HL-60 (cell line): ENCODE results near the gene HSDL2.
A peak's percentile ranks its signal among the peaks of the same experiment; 100 is the strongest.

Experiments used
- DNase-seq, 2 experiments: peaks; one replicate each; pipeline ENCODE4 v3.0.0-alpha.2; 2010 to 2020; ENCODE audit warnings: low read depth in 1 of 2, low spot score in 1 of 2
- H3K27ac ChIP-seq: fragments of 250-450 bp; sonication (Bioruptor Pico); replicated peaks from 2 replicates; pipeline ENCODE4 v1.5.1; 2020; ENCODE audit warnings: mild to moderate bottlenecking, moderate library complexity
- H3K27me3 ChIP-seq: fragments of 250-450 bp; sonication (Bioruptor Pico); 2 replicates; pipeline ENCODE4 v1.5.1; 2021; ENCODE audit warnings: mild to moderate bottlenecking, moderate library complexity; ENCODE audit not compliant: insufficient read depth, poor library complexity, severe bottlenecking
- H3K4me3 ChIP-seq: replicated peaks from 2 replicates; pipeline ENCODE4 v1.5.1; 2011; ENCODE audit warnings: mild to moderate bottlenecking, control low read depth, low read length; ENCODE audit not compliant: insufficient read depth
- GABPA ChIP-seq: IDR thresholded peaks from 2 replicates; pipeline ENCODE4 v1.6.1; 2012; ENCODE audit warnings: low read depth
- POLR2AphosphoS5 ChIP-seq: IDR thresholded peaks from 2 replicates; pipeline ENCODE4 v1.6.1; 2012; ENCODE audit warnings: low read depth
- SPI1 ChIP-seq: IDR thresholded peaks from 2 replicates; pipeline ENCODE4 v1.6.1; 2012; ENCODE audit warnings: low read depth, mild to moderate bottlenecking, borderline replicate concordance
- long read RNA-seq: library from polyadenylated mRNA; unstranded; transcript quantifications from one replicate; pipeline ENCODE4 v2.0.0, GENCODE V29; 2020
- TF ChIP-seq, protein P1 (sequence below): IDR thresholded peaks from 2 replicates; pipeline ENCODE4 v1.6.1; 2012; ENCODE audit warnings: low read depth; ENCODE audit not compliant: insufficient replicate concordance
- TF ChIP-seq, protein P2 (sequence below): IDR thresholded peaks from one replicate; pipeline ENCODE4 v1.5.1; 2011; ENCODE audit warnings: low read length, control low read depth, inconsistent platforms; ENCODE audit not compliant: insufficient read depth

Gene HSDL2
- long read RNA-seq, transcript HSDL2-202 (11 exons, 3,350 nt) = major isoform, 199 of 260 reads
- long read RNA-seq, transcript HSDL2-201 (9 exons, 2,983 nt) = minor isoform, 20 of 260 reads
- long read RNA-seq, partial matches to known transcripts = 6 of 260 reads
- long read RNA-seq, other reads (novel, unspliced or antisense) = 35 of 260 reads

DNA sequence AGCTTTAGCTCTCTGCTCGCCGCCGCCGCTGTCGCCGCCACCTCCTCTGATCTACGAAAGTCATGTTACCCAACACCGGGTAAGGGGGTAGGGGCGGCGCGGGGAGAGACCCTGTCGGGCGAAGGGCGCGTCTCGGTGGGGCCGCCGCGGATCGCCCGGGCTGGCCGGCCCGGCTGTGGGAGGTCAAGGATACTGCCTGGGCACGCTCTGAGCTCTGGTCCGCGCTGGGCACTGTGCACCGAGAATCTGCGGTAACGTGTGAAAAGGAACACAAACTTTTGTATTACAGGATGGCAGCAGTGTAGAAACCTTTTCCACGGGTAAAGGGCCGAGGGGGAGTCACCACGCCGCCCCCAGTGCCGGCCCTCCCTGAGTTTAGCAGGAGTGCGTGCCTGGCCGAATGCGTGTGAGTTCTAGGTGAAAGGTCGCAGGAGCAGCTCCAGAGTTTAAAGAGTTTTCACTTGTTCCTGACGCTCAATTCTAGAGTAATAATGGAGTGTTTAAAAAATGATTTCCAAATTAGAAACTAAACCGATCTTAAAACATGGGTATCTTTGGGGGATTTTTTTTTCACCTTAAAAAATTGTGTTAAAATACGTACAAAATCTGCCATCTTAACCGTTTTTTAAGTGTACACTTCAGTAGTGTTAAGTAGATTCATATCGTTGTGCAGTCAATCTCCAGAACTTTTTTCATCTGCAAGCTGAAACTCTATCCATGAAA lies at the start of gene HSDL2:
TSS of gene HSDL2 (plus strand) at position 7 of the 723 bp plus-strand sequence. CDS start at position 63, 56 bp downstream.
- Histone ChIP-seq H3K4me3 (peak within 1 kb of the TSS; percentile 88), H3K27me3 (no peaks in the 10 kb centered on the region), H3K27ac (peak within 1 kb of the TSS; percentile 89)
- no peak for TF ChIP-seq GABPA
- TF ChIP-seq, protein P1, sequence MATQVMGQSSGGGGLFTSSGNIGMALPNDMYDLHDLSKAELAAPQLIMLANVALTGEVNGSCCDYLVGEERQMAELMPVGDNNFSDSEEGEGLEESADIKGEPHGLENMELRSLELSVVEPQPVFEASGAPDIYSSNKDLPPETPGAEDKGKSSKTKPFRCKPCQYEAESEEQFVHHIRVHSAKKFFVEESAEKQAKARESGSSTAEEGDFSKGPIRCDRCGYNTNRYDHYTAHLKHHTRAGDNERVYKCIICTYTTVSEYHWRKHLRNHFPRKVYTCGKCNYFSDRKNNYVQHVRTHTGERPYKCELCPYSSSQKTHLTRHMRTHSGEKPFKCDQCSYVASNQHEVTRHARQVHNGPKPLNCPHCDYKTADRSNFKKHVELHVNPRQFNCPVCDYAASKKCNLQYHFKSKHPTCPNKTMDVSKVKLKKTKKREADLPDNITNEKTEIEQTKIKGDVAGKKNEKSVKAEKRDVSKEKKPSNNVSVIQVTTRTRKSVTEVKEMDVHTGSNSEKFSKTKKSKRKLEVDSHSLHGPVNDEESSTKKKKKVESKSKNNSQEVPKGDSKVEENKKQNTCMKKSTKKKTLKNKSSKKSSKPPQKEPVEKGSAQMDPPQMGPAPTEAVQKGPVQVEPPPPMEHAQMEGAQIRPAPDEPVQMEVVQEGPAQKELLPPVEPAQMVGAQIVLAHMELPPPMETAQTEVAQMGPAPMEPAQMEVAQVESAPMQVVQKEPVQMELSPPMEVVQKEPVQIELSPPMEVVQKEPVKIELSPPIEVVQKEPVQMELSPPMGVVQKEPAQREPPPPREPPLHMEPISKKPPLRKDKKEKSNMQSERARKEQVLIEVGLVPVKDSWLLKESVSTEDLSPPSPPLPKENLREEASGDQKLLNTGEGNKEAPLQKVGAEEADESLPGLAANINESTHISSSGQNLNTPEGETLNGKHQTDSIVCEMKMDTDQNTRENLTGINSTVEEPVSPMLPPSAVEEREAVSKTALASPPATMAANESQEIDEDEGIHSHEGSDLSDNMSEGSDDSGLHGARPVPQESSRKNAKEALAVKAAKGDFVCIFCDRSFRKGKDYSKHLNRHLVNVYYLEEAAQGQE = no peak
- no peak for TF ChIP-seq SPI1
- TF ChIP-seq, protein P2, sequence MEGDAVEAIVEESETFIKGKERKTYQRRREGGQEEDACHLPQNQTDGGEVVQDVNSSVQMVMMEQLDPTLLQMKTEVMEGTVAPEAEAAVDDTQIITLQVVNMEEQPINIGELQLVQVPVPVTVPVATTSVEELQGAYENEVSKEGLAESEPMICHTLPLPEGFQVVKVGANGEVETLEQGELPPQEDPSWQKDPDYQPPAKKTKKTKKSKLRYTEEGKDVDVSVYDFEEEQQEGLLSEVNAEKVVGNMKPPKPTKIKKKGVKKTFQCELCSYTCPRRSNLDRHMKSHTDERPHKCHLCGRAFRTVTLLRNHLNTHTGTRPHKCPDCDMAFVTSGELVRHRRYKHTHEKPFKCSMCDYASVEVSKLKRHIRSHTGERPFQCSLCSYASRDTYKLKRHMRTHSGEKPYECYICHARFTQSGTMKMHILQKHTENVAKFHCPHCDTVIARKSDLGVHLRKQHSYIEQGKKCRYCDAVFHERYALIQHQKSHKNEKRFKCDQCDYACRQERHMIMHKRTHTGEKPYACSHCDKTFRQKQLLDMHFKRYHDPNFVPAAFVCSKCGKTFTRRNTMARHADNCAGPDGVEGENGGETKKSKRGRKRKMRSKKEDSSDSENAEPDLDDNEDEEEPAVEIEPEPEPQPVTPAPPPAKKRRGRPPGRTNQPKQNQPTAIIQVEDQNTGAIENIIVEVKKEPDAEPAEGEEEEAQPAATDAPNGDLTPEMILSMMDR = no peak
- TF ChIP-seq POLR2AphosphoS5 = no peak
- no peak for DNase-seq

DNA sequence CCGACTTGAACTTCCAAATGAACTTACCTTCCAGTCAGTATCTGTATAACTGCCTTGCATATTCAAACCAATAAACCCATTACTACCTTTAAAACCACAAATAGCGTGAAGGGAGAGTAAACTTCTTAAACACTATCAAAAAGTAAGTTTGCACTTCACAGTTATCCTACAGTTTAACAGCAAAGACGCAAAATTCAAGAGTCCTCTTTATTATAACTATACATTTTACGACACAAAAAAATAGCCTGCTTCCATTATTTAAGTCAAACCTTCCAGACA lies 48.3 kb upstream of the HSDL2 start:
- peak overlapping the region; percentile 98 for H3K27ac ChIP-seq
- peak overlapping the region; percentile 74 for H3K4me3 ChIP-seq
- TF ChIP-seq GABPA = no peak
- peak in 1 of 2 experiments; percentile 42 for DNase-seq
- no peaks in the 10 kb centered on the region for H3K27me3 ChIP-seq

DNA sequence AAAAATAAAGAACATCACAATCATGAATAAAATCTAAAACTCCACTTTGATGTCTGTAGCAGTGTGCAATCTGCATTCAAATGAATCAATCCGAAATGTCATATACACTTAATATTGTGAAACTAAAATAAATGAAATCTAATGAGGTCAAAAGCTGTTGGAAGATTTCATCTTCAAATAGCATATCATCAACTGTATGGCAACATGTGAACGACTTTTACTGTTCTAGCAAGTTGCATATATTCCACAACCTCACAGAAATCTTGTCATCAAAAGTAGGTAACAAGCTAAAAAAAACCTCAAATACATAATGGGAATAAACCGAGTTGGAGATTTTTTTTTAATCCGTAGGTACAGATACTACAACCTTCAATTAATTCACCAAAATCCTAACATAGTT lies 47.7 kb upstream of the HSDL2 start:
- peak overlapping the region; percentile 74 for H3K4me3 ChIP-seq
- no peak for DNase-seq
- peak overlapping the region; percentile 98 for H3K27ac ChIP-seq
- H3K27me3 ChIP-seq = no peaks in the 10 kb centered on the region
- TF ChIP-seq GABPA (no peak), SPI1 (no peak), POLR2AphosphoS5 (no peak)
- TF ChIP-seq, protein P2 = no peak
- TF ChIP-seq, protein P1 = no peak

DNA sequence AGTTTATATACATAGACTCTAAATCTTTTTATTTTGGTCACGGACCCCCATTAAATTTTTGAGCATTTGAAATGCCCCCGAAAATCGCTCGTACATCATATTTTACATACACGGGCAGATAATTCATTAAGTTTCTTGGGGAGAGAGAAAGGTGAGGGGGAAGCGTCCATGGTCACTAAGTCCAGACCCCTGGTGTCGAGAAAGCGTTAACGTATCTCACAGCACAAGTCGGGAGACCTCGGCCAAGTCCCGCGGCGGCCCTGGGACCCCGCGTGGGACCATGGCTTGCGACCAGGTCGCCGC lies 47.3 kb upstream of the HSDL2 start:
- DNase-seq = no peak
- H3K4me3 ChIP-seq = peak overlapping the region; percentile 74
- no peak for TF ChIP-seq GABPA
- TF ChIP-seq, protein P1 = no peak
- TF ChIP-seq, protein P2 = no peak
- no peak; the same call in 1 of the 2 replicates for TF ChIP-seq POLR2AphosphoS5
- TF ChIP-seq SPI1 = no peak
- H3K27me3 ChIP-seq = no peaks in the 10 kb centered on the region
- H3K27ac ChIP-seq = peak overlapping the region; percentile 98
